Omental fat pad (tissue), 4 donors: ENCODE data around the gene TRPM3. TPM values are rescaled to one million over a fixed set of nuclear protein-coding genes. Genes with fewer than 3 reads are reported as not detected.

Experiments used
- ATAC-seq: fragments of 150-250 bp; one replicate; pipeline ENCODE4 v1.9.1; 2016; ENCODE audit warnings: mild to moderate bottlenecking, moderate library complexity; ENCODE audit not compliant: low FRiP score
- DNase-seq: peaks from one replicate; pipeline ENCODE4 v3.0.0-alpha.2; 2019; ENCODE audit warnings: low spot score
- total RNA-seq, 4 donors: library from RNA; depleted of rRNA; stranded (reverse); fragments of >200 nt; gene quantifications; one replicate each; pipeline ENCODE4 v1.1.0, GENCODE V29; 2016
- TF ChIP-seq, protein P1 (sequence below), 3 donors: fragments of 450-650 bp; IDR thresholded peaks; one replicate each; pipeline ENCODE4 v1.5.1; 2016 to 2017; ENCODE audit warnings: antibody characterized with exemption in 3 of 3, mild to moderate bottlenecking in 3 of 3, moderate library complexity in 2 of 3

Gene TRPM3
- total RNA-seq, 4 donors from 2014 or later: 0.60 to 9.3 (median 1.5) TPM

DNA sequence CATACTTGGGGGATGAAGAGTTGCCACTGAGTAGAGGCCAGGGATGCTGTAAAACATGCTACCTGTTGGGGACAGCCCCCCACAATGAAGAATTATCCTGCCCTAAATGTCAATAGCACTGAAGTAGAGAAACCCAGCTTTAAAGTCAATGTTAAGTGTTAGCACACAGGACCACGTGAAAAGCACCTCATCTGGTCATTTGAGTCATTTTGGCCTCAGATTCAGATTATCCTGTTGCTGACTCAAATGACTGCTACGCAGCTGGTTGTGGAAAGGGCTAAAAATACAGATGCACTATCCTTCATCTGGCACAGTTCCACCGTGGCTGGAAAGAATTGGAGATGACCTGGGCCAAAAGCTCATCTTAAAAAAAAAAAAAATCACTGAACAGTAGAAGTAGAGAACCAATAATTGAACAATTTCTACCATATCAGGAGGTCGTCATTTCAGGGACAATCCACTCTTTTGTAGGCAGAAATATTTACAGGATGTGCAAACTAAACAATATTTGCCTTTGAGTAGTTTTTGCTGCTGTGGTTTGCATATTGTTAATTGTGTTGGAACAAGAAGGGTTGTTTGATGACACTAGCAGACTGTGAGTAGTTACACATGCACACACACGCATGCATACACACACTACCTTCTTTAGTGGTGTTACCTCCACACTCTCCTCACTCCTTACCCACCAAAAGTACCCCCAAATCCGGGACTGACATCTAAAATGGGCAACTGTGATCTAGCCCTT, 511.7 kb downstream of the TRPM3 start:
- DNase-seq: peak; percentile 40
- ATAC-seq: peak; percentile 36

DNA sequence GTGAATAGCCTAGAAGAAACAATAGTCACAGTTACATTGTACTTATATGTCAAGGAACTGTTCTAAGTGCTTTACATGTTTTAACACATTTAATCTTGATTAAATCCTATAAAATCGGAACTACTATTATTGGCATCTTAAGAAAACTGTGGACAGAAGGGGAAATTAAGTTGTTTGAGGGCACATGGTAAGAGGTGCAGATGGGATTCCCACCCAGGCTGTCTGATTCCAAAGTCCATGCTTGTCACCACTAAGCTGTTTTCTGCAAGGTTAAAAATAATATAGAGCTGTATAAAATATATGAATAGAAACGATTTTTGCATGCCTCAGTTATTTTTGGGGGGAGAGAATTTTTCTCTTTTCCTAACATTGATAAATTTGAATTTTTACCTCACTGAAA, 512.4 kb downstream of the TRPM3 start:
- DNase-seq (no peak), ATAC-seq (no peak)
- TF ChIP-seq, protein P1, sequence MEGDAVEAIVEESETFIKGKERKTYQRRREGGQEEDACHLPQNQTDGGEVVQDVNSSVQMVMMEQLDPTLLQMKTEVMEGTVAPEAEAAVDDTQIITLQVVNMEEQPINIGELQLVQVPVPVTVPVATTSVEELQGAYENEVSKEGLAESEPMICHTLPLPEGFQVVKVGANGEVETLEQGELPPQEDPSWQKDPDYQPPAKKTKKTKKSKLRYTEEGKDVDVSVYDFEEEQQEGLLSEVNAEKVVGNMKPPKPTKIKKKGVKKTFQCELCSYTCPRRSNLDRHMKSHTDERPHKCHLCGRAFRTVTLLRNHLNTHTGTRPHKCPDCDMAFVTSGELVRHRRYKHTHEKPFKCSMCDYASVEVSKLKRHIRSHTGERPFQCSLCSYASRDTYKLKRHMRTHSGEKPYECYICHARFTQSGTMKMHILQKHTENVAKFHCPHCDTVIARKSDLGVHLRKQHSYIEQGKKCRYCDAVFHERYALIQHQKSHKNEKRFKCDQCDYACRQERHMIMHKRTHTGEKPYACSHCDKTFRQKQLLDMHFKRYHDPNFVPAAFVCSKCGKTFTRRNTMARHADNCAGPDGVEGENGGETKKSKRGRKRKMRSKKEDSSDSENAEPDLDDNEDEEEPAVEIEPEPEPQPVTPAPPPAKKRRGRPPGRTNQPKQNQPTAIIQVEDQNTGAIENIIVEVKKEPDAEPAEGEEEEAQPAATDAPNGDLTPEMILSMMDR (IDR thresholded peaks at IDR 0.05): no peak

More for the DNA sequence above, 511.7 kb downstream of the TRPM3 start:
- TF ChIP-seq, protein P1 (IDR thresholded peaks at IDR 0.05): no peak

DNA sequence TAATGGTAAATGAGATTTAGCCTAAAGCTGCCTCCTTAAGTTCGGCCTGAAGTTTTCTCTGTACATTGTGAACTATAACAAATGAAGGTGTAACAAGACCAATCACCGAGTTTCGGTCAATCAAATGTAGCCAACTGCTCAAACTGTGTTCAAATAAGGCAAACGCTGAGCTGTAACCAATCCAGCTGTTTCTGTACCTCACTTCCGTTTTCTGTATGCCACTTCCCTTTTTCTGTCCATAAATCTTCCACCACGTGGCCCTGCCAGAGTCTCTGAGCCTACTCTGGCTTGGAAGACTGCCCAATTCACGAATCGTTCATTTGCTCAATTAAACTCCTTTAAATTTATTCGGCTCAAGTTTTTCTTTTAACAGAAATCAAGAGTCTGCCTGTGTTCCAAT, 513.5 kb downstream of the TRPM3 start:
- TF ChIP-seq, protein P1 (IDR thresholded peaks at IDR 0.05): no peak
- ATAC-seq: no peak
- no peak for DNase-seq

DNA sequence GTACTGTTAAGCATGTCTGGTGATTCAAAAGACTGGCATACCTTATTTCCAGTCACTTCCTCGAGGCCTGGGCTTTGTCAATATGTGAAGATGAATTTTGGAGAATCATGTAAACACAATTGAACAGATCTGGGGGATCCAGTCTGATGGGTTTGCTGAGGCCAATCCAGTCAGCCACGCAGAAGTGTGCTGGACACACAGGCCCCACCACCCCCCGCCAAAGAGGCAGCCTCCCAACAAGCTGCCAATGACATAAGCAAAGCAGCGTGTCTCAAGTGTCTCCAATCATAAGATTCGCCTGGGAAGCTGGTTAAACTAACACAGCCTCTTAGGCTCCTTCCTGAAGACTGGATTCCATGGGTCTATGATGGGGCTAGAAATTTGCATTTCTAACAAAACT, 514.1 kb downstream of the TRPM3 start:
- TF ChIP-seq, protein P1 (IDR thresholded peaks at IDR 0.05): no peak
- DNase-seq (no peak), ATAC-seq (no peak)

DNA sequence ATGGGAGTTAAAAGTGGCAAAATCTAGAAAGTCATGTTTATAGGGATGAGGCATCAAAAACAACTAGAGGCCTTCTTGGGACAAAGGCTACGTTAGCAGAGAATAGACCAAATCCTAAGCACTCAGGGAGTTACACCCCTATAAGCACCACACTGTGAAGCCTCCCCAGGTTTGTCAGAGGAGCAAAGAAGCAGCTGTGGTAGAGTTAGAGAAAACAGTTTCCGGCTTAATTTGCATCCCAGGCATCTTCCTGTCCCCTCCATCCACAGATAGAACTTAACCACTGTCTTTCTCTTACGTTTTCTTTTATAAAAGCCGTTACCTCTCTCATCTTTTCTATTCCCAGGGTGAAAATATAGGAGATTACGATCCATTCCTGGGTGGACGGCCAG, 518.4 kb downstream of the TRPM3 start:
- TF ChIP-seq, protein P1 (IDR thresholded peaks at IDR 0.05): no peak
- ATAC-seq (no peak), DNase-seq (no peak)

DNA sequence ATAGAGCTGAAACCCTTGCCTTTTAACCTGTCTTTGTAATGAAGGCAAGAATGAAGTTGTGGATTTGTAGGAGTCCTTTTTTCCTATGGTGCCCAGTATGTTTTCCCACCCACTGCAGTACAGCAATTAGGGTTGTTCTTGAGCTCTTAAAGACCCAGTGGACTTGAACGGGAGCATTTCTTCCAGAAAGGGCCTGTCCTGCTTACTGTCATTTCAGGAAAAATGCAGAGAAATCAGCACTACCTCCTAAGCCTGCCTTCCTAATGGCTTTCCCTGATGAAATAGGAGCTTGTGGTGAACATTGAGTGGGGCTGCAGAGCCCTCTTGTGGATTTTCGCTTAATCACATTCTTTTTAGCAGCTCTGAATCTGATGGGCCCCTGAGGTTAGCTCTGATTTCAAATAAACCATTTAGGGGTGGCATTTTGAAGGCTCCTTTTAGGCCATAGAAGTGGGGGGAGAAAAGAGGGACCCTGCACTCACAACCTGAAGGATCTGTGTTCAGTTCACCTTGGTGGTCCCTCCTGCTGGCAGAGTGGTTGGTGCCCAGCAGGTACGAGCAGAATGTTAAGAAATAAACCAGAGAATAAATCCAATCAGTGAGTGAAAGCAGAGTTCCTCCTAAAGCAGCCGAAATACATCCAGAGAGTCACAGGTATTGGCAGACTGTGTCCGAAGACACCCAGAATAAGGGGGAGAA, 519.0 kb downstream of the TRPM3 start:
- TF ChIP-seq, protein P1 (IDR thresholded peaks at IDR 0.05): peak in 2 of 3 donors; percentile 41 to 67
- DNase-seq (no peak), ATAC-seq (peak; percentile 35)
